GM18868 (cell line): ENCODE results near the gene ITPRID1.

Experiments used
- ATAC-seq: cut with Tn5 transposase; IDR thresholded peaks from one replicate; pipeline ENCODE4 v1.9.1; 2021; ENCODE audit warnings: mild to moderate bottlenecking, moderate library complexity; ENCODE audit not compliant: unreplicated experiment

The ITPRID1 gene

DNA sequence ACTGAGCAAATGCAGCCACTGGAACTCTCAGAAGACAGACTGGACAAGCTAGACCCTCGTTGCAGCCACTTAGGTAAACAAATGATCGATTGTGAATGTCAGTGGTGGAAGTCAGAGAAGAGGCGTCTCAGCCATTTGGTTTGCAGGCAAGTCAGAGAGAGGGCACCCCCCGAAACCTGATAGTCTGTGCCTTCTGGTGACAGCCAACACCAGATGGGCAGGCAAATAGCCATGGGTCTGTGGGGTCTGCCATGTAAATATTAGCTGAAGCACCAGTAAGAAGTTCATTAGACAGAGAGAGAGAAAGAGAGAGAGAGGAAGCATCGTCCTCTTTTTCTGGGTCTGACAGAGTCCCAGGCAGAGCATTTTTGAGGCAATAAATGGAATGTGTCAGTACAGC is 178.6 kb downstream of the ITPRID1 start:
- ATAC-seq: no peak

DNA sequence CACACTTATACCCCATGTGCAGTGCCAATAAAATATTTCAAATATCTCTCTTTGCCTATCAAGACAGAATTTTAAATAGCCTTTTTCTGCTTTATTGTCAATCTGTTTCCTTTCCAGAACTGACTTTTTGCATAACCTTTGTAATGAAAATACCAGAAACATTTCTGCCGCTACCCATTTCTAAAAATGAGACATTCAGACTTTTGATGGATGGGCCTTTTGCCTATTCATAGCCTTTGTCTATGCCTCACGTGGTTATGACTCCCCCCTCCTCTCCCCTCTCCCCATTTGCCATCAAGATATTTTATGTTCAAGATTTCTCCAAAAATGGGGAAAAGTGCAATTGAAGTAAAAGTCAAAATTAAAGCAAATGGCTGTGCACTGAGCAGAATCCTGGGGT is 179.0 kb downstream of the ITPRID1 start:
- no peak for ATAC-seq

DNA sequence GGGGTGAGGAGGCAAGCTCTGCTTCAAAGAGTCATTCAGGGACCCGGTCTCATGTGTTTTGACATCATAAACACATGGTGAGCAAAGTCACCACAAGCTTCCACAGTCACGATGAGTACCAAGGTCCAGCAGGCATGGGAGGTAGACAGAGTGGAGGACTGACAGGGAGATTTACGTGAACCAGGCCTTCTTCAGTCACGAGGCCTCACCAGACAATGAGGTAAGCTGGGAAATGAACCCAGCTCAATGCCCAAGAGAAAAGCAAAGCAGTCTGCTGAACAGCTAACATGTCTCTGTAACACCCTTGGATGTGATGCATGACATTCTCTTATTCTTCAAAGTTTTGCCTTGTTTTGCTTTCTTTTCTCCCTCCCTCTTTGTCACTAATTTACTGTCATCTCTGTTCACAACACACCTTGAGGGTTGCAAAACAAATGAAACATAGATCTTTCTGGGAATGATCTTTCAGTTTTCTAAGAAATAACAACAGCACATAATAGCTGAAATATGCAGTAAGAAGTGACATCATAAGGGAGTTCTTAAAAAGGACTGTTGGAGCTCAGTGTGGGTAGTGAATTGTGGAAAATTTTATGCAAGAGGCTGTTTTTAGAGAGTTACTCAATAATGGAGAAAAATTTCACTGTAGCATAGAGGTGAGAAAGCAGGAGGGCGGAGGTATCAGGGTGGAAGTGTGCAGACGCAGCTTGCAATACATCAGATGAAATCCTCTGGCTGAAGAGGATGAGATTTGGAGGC is 182.1 kb downstream of the ITPRID1 start:
- ATAC-seq: peak; percentile 63

GRCh38 chr7:31699050-31699449 is 185.2 kb downstream of the ITPRID1 start:
- ATAC-seq: no peak

DNA sequence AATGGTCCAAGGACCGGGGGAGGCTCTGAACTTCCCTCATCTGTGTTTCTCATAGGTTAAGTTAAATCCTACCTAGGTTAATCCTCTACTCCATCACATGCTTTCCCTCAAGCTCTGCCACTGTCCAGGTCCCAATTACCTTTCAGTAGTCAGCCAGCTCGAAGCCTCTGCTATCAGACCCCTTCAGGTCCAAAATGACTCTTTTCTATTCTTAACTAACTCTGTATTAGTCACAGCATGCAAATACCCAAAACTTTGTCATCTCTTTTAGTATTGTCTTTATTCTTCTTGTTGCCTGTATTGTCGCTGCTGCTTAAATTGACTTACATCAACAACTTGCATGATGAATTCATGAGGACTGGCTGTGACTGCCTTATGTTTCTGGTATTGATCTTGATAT is 188.5 kb downstream of the ITPRID1 start:
- ATAC-seq: no peak

GRCh38 chr7:31705377-31705776 is 191.5 kb downstream of the ITPRID1 start:
- peak; percentile 69 for ATAC-seq

DNA sequence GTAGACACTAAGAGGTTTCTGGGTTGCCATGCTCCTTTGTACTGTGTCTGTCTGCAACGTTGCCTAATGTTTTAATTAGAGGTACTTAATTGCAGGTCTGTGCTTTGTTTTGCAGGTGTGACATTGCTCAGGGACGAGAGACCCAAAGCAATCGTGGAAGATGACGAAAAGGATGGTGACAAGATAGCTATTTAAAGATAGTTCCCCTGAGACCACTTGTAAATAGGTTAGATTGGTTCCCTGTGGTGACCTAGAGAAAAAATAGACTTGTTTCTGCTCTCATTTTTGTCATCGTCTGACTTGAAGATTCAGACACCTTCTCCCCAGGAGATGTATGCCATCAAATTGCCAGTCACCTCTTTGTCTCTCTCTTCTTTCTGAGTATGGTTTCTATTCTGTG is 193.2 kb downstream of the ITPRID1 start:
- peak; percentile 33 for ATAC-seq
